HG02588 (cell line): ENCODE data around the gene STOX2.

ENCODE experiments used
- ATAC-seq: cut with Tn5 transposase; IDR thresholded peaks from one replicate; pipeline ENCODE4 v1.9.1; 2021; ENCODE audit warnings: mild to moderate bottlenecking, moderate library complexity; ENCODE audit not compliant: unreplicated experiment

STOX2 gene

DNA sequence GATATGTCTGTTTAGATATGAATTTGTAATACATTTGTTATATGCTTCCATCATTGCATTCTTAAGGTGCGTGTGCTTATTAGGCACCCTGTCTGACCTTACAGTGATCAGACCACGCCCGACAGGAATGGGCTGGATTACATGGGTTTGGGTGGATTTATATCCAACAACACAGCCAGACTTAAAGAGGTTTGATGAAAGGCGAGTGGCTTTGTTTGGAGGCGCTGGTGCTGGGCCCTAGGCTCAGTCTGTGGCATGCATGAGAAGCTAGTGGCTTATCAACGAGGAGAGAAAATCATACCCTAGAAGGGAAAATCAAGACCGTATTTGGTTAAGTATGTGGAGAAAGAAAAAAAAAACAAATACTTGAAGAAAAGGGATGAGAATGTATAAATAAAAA, 80.7 kb downstream of the STOX2 start:
- no peak for ATAC-seq

DNA sequence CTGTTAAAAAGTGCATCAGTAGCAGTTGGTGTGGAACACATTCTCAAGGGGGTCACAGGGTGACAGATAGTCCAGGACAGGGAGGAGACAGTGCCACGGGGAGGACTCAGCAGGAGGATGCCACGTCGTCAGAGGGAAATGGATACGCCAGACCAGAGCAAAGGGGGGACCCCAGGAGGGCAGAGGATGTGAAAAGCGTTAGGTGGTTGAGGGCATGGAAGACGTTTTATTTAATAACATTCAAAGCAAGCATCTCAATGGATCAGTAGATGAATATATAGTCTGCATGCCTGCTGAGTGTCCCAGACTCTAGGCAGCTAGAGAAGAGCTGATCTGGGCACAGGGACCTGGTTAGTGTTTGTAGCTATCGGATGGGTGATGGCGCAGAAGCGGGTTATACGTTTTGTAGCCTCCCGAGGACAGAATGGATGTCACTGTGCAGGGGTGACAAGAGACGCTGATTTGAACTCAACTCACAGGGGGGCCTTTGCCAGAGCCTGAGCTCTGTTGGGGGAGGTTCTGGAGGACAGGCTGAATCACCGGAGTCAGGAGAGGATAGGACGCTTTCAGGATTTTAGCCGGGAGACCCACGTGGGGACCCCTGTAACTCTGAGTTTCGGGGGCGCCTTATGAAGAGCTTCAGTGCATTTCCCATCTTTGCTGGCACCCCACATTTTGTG, 81.3 kb downstream of the STOX2 start:
- ATAC-seq = no peak

DNA sequence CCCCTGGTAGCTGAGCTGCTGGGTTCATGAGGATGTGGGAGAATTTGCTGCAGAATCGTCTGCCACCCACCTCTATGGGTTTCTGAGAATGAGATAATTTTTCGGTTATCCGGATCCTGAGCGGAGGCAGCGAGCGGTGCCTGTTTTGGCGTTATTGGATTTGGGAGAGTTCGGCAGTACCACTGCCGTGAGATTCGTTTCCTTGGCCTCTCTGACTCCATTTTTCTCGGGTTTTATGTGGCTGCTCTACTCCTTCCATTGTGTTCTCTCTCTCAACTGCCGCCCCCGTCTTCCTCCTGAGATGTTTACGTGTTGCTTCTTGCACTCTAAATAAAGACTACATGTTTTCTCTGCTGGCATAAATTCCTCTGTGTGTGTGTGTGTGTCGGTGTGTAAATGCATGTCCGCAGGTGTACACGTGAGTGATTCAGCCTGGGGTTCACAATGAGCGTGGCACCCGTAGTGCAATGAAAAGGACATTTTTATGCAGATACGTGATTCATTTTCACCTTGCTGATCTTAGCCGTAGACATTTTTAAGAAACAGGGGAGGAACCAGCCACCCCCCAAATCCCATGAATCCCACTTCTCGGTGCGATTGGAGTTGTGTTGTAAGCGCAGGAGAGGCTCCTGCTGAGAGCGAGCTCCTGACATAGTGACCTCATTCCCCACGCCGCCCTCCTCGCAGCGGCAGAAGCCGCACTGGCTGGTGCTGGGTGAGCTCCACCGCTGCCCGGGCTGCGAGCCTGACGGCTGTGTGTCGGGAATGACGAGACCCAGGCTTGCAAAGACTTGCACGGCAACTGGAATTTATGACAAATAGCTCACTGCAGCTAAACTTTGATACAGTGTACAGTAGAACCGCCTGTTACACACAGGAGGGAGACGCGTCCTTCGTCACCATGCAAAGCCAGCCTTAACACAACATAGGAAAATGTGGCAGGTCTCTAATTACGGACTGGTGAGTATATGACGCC, 82.2 kb downstream of the STOX2 start:
- no peak for ATAC-seq

DNA sequence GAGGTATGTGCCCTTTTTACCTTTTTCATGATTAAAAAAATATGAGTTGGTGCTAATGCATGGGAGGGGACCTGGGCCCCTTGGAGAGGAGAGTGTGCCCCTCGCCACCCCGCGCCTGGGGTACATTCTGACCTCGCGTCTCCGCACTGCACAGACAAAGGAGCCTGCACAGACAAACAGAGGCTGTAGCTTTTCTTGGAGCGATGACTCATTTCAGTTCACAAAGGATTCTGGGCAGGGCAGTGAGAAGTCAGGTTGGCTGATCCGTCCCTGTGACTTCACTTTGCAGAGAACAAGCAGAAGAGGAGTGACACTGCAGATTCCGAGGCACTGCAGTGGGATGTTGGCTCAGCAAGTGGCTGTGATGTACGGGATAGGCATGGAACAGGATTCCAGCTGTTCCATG, 82.9 kb downstream of the STOX2 start:
- ATAC-seq = no peak

DNA sequence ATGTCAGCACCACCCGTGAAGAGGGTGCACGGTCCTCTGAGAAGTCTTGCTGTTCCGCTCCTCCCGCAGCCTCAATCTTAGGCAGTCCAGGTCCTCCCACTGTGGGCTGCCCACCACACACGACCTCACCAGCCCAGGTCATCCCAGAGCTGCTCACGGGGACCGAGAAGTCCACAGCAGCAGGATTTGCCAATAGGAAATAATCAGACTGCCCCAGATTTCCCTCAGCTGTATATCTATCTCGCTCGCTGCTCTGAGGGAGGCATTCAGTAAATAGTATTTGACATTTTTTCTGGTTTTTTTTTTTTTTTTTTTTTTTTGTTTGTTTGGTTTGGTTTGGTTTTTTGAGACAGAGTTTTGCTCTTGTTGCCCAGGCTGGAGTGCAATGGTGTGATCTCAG, 83.8 kb downstream of the STOX2 start:
- no peak for ATAC-seq

DNA sequence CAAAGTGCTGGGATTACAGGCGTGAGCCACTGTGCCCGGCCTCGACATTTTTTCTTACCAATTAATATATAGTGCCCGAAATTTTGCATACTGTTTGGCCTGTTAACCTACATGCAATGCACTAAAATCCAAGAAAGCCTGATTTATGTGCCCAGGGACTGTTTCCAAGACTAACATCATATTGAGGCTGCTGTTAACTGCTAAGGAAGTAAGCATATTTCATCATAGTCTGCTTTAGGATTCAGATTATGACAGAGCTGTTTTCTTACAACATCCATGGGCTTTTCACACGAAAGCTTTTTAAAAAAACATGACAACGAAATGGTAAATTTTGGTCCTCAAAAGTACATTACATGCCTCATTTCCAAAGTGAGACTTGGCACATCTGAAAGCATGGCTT, 84.4 kb downstream of the STOX2 start:
- ATAC-seq = no peak

DNA sequence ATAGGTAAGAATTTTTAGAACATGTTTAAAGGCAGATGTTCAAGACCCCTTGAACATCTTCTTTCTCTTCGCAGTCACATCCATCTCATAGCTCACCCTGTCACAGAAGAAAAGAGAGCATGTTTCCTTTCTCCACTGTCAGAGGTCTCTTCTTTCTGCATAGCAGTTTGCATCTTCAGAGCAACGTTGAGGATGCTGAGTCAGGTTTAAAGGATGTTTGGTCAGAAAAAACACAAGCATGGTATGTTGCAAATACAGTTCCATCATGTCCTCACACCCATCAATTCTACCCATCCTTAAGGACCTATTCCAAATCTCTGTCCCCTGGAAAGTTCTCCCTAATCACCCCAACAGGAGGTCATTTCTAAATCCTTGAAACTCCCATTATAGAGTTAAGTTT, 84.8 kb downstream of the STOX2 start:
- ATAC-seq = no peak

DNA sequence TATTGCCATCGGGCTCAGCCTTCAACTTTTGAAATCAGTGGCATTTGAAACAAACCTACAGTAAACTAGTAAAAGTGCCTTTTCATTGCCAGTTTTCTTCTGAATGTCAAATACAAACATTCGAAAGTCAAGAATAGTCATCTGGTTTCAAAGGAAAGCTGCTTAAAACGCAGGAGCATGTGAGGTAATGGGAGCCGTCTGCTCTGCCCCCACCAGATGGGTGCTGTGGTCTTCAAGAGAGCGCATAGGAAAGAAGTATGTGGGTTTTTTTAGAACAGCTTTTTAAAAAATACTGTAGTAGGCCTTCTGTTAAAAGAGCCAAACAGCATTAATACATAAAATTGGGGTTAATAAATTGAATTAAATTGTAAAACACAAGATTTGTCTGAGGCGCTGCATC, 88.6 kb downstream of the STOX2 start:
- ATAC-seq = no peak

DNA sequence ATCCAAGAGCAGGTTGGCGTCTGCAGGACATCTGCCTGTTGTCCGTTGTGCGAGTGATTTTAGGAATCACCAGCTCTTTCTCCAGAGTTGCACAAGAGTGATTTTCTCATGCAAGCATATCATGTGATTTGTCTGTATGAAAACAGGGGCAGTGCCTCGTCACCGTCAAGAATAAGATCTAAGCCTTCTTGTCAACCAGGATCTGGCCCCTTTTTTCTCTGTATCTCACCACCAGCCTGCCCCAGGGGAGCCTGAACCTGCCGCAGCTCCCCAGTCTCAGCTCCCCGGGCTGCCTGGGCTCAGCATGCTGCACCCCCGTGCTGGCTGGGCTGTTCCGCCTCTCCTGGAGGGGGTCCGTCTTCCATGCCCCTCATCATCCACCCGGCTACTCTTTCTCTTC, 90.5 kb downstream of the STOX2 start:
- no peak for ATAC-seq

DNA sequence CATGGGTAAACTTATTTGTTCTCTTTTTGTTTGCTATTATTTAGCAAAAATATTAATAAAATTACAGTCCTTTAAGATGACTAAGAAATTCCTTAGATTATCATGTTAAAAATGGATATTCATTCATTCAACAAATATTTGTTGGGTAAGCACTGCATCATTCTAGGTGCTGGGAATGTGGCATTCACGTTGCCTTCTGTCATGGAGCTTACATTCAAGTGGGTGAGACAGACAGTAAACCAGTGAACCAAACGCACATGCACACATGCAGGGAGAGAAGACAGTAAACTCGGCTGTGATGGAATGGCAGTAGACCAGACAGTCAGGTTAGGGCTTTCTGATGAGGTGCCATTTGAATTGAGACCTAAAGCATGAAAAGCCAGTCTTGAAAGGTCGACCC, 91.8 kb downstream of the STOX2 start:
- no peak for ATAC-seq

DNA sequence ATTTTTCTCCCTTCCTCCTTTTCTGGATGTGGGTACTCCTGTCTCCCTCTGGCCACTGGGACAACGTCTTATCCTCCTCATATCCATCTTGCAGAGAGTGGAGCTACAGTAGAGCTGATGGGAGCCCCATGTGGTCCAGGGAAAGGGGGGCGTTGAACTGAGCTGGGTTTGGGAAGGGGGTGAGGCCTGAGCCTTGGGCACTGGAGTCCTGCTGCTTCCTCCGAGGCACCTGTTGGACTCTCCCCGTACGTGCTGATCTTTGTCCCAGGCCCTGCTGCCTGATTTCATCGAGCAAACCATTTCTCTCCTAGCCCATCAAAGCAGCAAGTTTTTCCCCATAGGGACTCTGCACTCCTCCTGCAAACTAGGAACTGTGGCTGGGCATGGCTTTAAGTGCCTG, 94.3 kb downstream of the STOX2 start:
- ATAC-seq = no peak

DNA sequence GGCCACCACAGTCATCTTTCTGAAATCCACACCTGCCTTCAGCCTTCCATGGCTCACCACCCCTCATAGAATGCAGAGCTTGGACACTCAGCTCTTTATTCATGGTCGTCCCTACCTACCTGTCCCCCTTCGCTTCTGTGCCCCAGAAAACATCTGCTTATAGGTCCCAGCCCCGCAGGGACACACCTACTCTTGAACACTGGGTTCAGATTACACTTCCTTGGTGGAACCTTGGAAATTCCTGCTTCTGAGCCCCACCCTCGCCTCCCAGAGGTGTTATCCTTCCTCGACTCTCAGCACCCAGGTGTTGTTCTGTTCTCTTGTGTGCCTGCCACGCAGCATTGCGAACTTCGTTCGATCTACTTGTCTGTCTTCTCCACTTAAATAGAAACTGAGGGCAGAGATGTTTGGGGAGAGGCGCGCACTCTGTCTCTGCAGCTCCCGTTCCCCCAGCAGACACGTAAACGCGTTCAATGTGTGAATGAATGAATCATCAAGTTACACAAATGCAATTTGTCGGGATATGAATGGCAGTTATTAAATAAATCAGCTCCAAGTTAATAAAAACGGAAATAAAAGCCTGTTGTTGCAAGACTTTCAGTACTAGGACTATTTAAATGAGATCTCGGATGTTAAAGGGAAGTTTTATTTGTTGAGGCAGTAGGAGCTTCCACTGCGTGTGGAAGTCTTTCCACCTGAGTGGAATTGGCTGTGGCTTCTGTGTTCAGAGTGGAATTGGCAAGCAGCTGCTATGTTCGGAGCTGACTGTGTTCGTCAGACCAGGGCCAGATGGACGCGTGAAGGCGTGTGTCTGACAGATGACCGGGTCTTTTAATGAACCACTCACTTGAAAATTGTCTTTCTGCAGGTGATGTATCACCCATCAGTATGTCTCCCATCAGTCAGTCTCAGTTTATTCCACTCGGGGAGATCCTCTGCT, 95.6 kb downstream of the STOX2 start:
- ATAC-seq = no peak

DNA sequence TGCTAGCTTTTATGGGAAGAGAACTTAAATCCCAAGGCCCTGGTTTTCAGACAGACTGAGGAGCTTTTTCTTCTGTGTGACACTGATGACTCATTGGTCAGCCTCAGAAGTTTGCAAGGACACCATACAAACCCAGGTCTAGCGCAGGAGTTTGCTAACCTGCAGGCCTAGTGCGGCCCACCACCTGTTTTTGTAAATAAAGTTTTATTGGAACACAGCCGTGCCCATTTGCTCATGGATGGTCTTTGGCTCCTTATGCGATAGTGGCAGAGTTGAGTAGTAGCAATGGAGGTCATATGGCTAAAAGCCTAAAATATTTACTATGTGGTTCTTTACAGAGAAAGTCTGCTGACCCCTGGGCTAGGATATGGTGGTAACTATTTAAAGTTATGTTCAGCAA, 98.3 kb downstream of the STOX2 start:
- no peak for ATAC-seq

DNA sequence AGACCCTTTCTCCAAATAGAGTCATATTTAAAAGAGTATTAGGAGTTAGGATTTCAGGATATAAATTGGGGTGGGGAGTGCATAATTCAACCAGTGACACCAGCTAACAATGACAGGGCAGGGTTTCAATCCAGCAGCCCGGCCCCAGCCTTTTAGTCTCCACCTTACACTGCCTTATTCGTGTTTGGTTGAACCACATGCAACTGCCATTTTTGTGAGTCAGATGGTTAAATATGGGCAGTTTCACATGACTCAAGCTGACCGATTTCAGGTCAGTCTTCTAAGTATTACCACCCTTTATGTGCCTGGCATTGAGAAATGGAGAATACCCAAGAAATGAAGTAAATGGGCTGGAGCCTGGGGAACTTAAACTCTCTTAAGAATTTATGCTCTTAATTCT, 102.8 kb downstream of the STOX2 start:
- no peak for ATAC-seq

DNA sequence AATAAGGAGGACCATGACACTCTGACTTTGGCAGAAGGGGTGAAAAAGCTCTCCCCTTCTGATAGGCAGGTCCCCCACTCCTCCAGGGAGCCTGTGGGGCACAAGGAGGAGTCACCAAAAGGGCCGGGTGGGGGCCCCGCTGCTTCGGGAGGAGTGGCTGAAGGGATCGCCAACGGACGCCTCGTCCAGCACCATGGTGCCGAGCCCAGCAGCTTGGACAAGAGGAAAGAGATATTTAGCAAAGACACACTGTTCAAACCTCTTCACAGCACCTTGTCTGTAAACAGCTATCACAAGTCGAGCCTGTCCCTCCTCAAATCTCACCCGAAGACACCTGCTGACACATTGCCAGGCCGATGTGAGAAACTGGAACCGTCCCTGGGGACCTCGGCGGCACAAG, 105.6 kb downstream of the STOX2 start:
- no peak for ATAC-seq

DNA sequence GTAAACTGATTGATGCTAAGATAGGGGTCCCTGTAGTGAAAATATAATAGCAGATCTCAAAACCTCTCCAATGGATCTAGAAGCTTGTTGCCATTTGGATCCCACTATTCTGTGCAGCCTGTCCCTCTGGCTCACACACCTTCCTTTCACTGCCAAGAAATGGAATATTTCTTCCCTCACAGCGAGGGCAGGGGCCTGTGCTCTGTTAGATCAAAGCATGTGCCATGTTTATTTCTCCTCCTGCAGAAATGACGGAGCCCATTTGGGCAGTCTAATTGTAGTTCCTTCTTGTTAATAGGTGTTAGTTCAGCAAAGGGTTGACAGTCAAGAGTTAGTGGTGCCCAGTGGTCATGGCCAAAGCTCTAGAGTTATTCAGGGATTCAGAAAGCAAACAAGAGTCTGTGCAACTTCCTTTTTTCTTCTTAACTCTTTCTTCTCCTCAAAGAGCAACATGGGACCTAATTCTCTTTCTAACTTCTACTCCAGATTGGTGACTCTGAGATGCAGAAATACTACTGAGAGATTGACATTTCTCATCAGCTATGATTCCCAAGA, 106.8 kb downstream of the STOX2 start:
- no peak for ATAC-seq

DNA sequence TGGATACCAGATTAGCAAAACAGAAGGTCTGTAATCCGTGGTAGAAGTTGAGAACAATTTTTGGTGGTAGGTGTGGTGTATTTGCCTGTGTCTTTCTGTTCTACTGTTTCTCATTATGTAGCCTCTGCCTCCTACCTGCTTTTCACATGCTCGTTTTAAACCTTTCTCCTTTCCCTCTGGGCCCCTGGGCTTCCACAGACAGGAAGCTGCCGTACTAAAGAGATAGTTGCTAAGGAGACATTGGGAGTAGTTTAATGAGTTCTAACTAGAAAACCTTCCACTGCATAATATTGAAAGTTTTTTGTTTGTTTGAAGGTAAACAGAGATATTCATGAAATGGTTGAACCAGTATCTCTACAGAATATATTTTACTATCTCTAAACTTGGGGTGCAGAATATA, 107.8 kb downstream of the STOX2 start:
- ATAC-seq = no peak

DNA sequence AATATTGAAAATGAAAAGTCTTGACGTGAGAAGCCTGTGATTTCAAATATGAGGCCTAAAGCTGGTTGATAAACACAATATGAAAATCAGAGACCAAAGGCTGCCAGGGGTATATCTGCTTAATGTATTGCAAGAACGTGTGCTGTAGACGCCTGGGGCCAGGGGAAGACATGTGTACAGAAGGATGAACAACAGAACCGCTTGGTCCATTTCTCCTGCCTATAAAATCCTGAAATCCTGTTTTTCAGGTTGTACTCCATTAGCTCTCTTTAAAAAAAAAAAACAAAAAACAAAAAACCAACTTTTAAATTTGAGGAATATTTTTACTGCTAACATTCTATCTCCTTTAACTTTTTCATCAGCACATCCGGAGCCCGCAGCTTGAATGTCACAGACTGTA, 109.2 kb downstream of the STOX2 start:
- no peak for ATAC-seq

DNA sequence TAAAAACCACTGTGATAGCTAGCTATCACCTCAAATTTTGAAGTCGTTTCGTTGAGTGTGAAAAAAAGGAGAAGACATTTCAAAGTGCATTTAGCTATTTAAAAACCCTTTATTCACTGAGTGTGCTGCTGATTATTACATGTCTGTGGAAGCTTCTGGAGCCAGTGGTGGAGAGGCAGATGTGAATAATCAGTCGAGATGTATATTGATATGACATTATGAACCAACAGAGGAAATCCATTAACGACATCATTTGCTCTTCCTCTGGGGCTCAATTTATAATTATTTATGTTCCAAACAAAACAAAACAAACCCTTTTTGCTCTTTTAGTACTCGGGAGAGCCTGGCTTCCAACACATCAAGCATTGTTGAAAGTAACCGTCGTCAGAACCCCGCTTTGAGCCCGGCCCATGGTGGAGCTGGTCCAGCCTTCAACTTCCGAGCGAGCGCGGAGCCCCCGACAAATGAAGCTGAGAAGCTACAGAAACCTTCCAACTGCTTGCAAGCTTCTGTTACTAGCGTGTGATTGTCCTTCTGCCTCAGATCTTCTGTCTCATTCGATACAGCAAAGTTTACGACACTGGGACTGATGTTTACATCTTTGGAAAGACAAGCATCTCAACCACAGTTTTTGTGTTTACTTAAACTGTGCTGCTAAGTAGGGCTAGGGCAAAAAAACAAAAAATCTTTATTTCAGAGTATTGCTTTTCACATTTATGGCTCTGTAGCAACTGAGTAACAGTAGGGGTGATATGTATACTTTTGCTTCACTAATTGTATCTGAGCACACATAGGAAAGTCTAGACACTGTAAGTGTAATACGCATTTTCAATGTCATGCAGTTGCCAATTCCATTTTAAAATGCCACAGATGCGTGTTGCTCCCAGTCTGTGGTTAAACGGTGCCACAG, 111.9 kb downstream of the STOX2 start:
- no peak for ATAC-seq

DNA sequence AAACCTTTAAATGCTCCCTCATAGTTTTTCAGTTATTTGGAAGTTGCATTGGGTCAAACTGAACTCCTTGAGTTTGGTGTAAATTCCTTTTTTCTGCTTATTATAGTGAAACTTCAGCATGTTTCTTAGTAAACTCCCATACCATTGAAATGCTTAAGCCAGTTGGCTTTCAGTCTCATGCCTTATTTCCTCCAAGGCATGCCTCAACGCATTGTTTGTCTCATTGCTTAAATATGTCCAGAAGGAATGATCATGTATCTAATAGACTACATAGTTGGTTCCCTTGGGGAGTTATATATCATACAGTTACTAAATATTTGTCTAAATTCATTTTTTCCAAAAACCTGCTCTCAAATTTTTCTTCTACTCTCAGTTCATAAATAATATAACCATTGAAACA, 114.0 kb downstream of the STOX2 start:
- ATAC-seq = no peak
